ENCODE data around the gene REPS2. TPM values are rescaled to one million over a fixed set of nuclear protein-coding genes. Genes with fewer than 3 reads are reported as not detected.

REPS2 gene
- total RNA-seq, 2 donors from 2014 or later: 17.6 to 22.7 TPM

DNA sequence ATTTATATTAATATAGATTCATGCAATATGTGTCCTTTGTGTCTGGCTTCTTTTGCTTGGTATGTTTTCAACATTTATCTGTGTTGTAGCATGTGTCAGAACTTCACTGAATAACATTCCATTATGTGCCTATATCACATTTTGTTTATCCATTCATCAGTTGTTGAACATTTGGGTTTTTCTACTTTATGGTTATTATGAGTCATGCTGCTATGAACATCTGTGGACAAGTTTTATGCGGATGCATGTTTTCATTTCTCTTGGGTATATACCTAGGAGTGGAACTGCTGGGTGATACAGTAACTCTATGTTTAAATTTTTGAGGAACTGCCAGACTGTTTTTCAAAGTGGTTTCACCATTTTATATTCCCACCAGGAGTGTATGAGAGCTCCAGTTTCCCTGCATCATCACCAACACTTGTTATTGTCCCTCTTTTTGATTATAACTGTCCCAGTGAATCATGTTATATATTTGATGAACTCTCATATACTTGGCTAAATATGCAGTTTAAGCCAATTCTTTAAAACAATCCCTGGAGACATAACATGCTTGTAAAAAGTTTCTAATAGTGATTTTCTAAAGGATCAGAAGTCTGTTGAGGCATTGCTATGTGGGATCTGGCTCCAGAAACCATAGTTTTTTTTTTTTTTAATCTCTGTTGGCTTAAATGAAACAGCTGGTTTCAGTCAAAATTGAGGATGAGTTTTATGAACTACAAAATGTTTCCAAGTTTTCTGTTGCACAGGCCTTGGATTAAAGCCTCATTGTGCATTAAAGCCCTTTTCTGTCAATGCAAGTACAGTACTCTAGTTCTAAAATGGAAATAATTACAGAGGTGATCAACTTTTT is 21.6 kb upstream of the REPS2 start:
- no peaks in the 10 kb centered on the region for H3K9me3 ChIP-seq
- intact Hi-C loops (cut with DNase I): no loop called here
- H3K27me3 ChIP-seq: no peaks in the 10 kb centered on the region
- H3K27ac ChIP-seq: no peak overlapping the region
- no peak overlapping the region for H3K9ac ChIP-seq (ENCODE audit: low read depth in 2 of 2, low read length in 2 of 2)
- no peak for DNase-seq
- TF ChIP-seq, protein P1, sequence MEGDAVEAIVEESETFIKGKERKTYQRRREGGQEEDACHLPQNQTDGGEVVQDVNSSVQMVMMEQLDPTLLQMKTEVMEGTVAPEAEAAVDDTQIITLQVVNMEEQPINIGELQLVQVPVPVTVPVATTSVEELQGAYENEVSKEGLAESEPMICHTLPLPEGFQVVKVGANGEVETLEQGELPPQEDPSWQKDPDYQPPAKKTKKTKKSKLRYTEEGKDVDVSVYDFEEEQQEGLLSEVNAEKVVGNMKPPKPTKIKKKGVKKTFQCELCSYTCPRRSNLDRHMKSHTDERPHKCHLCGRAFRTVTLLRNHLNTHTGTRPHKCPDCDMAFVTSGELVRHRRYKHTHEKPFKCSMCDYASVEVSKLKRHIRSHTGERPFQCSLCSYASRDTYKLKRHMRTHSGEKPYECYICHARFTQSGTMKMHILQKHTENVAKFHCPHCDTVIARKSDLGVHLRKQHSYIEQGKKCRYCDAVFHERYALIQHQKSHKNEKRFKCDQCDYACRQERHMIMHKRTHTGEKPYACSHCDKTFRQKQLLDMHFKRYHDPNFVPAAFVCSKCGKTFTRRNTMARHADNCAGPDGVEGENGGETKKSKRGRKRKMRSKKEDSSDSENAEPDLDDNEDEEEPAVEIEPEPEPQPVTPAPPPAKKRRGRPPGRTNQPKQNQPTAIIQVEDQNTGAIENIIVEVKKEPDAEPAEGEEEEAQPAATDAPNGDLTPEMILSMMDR (IDR thresholded peaks at IDR 0.05): no peak
- H3K4me3 ChIP-seq: no peak overlapping the region
- H3K4me1 ChIP-seq: no peaks in the 10 kb centered on the region
- H3K36me3 ChIP-seq: no peaks in the 10 kb centered on the region

DNA sequence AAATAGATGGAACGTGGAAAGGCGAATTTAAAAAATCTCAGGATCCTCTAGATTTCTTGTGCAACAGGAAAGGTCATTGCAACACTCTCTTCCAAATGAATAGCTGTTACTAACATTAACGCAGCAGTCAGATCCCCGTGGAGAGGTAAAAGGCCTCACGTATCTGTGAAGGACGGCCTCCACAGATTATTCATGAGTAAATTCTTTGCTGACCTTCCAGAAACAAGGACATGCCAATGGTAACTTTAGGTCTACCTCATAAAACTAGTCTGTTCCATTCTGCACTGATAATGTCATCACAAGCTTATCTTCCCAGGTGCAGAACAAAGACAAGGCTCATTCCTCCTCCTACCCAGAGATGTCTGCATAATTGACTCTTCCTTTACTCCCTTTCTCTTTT is 16.1 kb upstream of the REPS2 start:
- TF ChIP-seq, protein P1 (IDR thresholded peaks at IDR 0.05): no peak
- no peak overlapping the region for H3K9ac ChIP-seq (ENCODE audit: low read depth in 2 of 2, low read length in 2 of 2)
- intact Hi-C loops (cut with DNase I): loop anchor here (10.0 kb wide), 1 partner anchor 56 kb away; the partner anchor contains the start of gene RBBP7

DNA sequence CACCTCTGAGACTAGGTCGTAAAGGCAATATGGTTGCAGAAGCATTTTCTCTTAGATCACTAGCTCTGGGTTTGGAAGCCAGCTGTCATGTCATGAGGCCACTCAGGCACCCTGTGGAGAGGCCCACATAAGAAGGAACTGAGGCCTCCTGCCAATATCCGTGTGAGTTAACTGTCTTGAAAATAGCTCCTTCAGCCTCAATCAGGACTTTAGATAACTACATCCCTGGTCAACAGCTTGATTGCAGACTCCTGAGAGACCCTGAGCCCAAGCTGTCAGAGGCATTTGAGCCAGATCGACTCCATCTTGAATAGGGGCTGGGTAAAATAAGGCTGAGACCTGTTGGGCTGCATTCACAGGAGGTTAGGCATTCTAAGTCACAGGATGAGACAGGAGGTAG is 15.1 kb upstream of the REPS2 start:
- no peaks in the 10 kb centered on the region for H3K4me1 ChIP-seq
- intact Hi-C loops (cut with DNase I): loop anchor here (10.0 kb wide), 1 partner anchor 57 kb away; the partner anchor contains the start of gene RBBP7

More for the DNA sequence above, 16.1 kb upstream of the REPS2 start:
- no peak for DNase-seq
- Histone ChIP-seq H3K36me3 (no peaks in the 10 kb centered on the region), H3K27me3 (no peaks in the 10 kb centered on the region), H3K4me3 (no peak overlapping the region), H3K27ac (no peak overlapping the region), H3K4me1 (no peaks in the 10 kb centered on the region), H3K9me3 (no peaks in the 10 kb centered on the region)

GRCh38 chrX:16931855-16932575 is 14.4 kb upstream of the REPS2 start:
- TF ChIP-seq, protein P1 (IDR thresholded peaks at IDR 0.05): no peak
- no peak for DNase-seq
- Histone ChIP-seq H3K4me1 (no peaks in the 10 kb centered on the region), H3K27ac (no peak overlapping the region), H3K36me3 (no peaks in the 10 kb centered on the region), H3K4me3 (no peak overlapping the region), H3K9me3 (no peaks in the 10 kb centered on the region), H3K9ac (ENCODE audit: low read depth in 2 of 2, low read length in 2 of 2) (no peak overlapping the region), H3K27me3 (no peaks in the 10 kb centered on the region)
- intact Hi-C loops (cut with DNase I): loop anchor here (10.0 kb wide), 1 partner anchor 57 kb away; the partner anchor contains the start of gene RBBP7

More for the DNA sequence above, 15.1 kb upstream of the REPS2 start:
- no peak overlapping the region for H3K27ac ChIP-seq
- no peaks in the 10 kb centered on the region for H3K27me3 ChIP-seq
- H3K9ac ChIP-seq (ENCODE audit: low read depth in 2 of 2, low read length in 2 of 2): no peak overlapping the region
- H3K4me3 ChIP-seq: no peak overlapping the region
- no peak for DNase-seq
- no peaks in the 10 kb centered on the region for H3K9me3 ChIP-seq
- TF ChIP-seq, protein P1 (IDR thresholded peaks at IDR 0.05): no peak
- no peaks in the 10 kb centered on the region for H3K36me3 ChIP-seq

DNA sequence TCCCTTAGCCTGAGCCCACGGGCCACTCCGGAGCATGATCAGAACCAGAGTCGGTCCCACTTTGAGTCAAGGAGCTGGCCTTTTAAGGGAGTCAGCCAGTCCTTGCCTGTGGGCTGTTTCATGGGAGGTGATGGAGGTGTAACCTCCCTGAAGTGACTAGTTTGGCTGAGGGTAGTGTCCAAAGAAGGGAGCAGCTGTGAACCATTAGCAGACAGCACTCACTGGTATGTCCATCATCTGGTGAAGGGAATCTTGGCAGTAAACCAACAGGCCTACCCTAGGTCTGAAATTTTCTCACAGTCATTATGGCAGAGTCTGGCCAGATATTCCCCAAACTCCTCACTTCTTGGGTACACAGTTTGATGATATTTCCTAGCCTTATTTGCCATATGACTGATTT is 12.3 kb upstream of the REPS2 start:
- TF ChIP-seq, protein P1 (IDR thresholded peaks at IDR 0.05): no peak
- DNase-seq: no peak

More for the DNA sequence above, 12.3 kb upstream of the REPS2 start:
- no peak overlapping the region for H3K27ac ChIP-seq
- H3K27me3 ChIP-seq: no peaks in the 10 kb centered on the region
- H3K4me3 ChIP-seq: no peak overlapping the region
- intact Hi-C loops (cut with DNase I): loop anchor here (10.0 kb wide), 1 partner anchor 59 kb away; the partner anchor contains the start of gene RBBP7
- no peaks in the 10 kb centered on the region for H3K36me3 ChIP-seq
- no peaks in the 10 kb centered on the region for H3K9me3 ChIP-seq
- H3K4me1 ChIP-seq: no peaks in the 10 kb centered on the region
- H3K9ac ChIP-seq (ENCODE audit: low read depth in 2 of 2, low read length in 2 of 2): no peak overlapping the region

Measured in colonic mucosa (tissue), 4 donors.